NCI-H2171 treated with DMSO at 0.1 percent for 48 hours (cell line): Measurements from ENCODE around the gene HOXC9.

ENCODE experiments used
- DNase-seq: peaks from one replicate; lab custom pipeline; 2025; lab: John Stamatoyannopoulos, UW

HOXC9 gene

GRCh38 chr12:53963434-53964314, 36.3 kb upstream of the HOXC9 start:
- DNase-seq: no peak

GRCh38 chr12:53964315-53964713, 35.6 kb upstream of the HOXC9 start:
- no peak for DNase-seq

GRCh38 chr12:53965281-53966084, 34.5 kb upstream of the HOXC9 start:
- DNase-seq: no peak

- DNase-seq: no peak
Measured at GRCh38 chr12:53966085-53966384, 33.9 kb upstream of the HOXC9 start.

GRCh38 chr12:53966385-53967133, 33.4 kb upstream of the HOXC9 start:
- no peak for DNase-seq

- no peak for DNase-seq
Measured at GRCh38 chr12:53967421-53967925, 32.5 kb upstream of the HOXC9 start.

- no peak for DNase-seq
Measured at GRCh38 chr12:53968214-53969127, 31.5 kb upstream of the HOXC9 start.

GRCh38 chr12:53969588-53970259, 30.2 kb upstream of the HOXC9 start:
- no peak for DNase-seq

GRCh38 chr12:53970451-53970850, 29.5 kb upstream of the HOXC9 start:
- DNase-seq: no peak

GRCh38 chr12:53971129-53971528, 28.8 kb upstream of the HOXC9 start:
- no peak for DNase-seq

- DNase-seq: no peak
Measured at GRCh38 chr12:53971686-53972085, 28.3 kb upstream of the HOXC9 start.

- DNase-seq: no peak
Measured at GRCh38 chr12:53972152-53972702, 27.7 kb upstream of the HOXC9 start.

- DNase-seq: no peak
Measured at GRCh38 chr12:53972722-53973235, 27.2 kb upstream of the HOXC9 start, which contains the start of gene HOXC11. Gene HOXC11 (plus strand): TSS chr12:53973126. CDS start chr12:53973242, 116 bp downstream.

GRCh38 chr12:53973236-53974042, 26.5 kb upstream of the HOXC9 start:
- DNase-seq: no peak

GRCh38 chr12:53974084-53975063, 25.6 kb upstream of the HOXC9 start, which contains the start of gene HOTAIR:
Gene HOTAIR (minus strand): TSS chr12:53974954.
- DNase-seq: peak; percentile 62

GRCh38 chr12:53975064-53975471, 24.9 kb upstream of the HOXC9 start:
- peak; percentile 62 for DNase-seq

- DNase-seq: no peak
Measured at GRCh38 chr12:53975479-53976152, 24.3 kb upstream of the HOXC9 start.
